Activated naive CD4-positive, alpha-beta T cell treated with anti-CD3 and anti-CD28 coated beads, Interleukin-2, amount 50 U/mL, for 24 hours (primary cell): ENCODE results near the gene CDK1.
"Not testable (repeated sequence)": the region's sequence is repeated elsewhere in the genome, so short reads cannot be mapped to it uniquely, and the experiment has no call there.

Source experiments
- H3K27ac Mint-ChIP-seq: one replicate; pipeline ENCODE4 v1.8.0; 2021; ENCODE audit warnings: mild to moderate bottlenecking, mixed read lengths
- H3K27me3 Mint-ChIP-seq: one replicate; pipeline ENCODE4 v1.8.0; 2021; ENCODE audit warnings: mixed read lengths
- H3K36me3 Mint-ChIP-seq: one replicate; pipeline ENCODE4 v1.8.0; 2021; ENCODE audit warnings: mixed read lengths
- H3K4me1 Mint-ChIP-seq: one replicate; pipeline ENCODE4 v1.8.0; 2021; ENCODE audit warnings: mixed read lengths
- H3K4me3 Mint-ChIP-seq: one replicate; pipeline ENCODE4 v1.8.0; 2021; ENCODE audit warnings: mild to moderate bottlenecking, mixed read lengths
- H3K9me3 Mint-ChIP-seq: one replicate; pipeline ENCODE4 v1.8.0; 2021; ENCODE audit warnings: mixed read lengths

CDK1 gene

DNA sequence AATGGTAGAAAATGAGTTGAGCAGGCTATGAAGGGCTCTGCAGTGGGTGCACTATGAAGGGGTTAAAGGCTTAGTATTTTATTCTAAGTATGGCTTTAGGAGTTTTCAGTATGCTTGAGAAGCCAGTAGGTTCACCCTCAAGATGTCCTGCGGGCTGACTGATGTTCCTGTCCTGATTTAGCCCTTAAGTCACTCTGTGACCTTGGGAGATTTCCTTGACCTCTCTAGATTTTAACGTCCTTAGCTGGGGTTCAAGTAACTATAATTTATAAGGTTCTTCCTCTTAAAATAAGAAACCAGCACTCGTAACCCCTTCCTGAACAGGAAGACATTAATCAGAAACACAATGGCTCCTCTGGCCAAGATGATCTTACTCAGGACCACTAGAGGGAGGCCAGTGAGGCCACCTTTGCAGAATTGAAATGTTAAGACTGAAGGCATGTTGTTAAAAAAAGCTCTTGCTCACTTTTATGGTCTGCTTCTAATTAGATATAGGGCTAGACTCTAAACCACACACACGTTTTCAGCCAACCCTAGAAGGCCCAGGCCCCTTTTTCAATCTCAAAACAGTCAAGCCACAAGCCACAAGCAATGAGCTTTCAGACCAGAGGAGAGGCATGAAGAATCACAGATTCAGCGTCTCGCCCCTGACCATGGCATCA, 41.9 kb downstream of the CDK1 start:
- no peaks in the 10 kb centered on the region for H3K27me3 Mint-ChIP-seq
- H3K36me3 Mint-ChIP-seq = no peaks in the 10 kb centered on the region
- no peak overlapping the region for H3K27ac Mint-ChIP-seq
- H3K4me1 Mint-ChIP-seq = no peaks in the 10 kb centered on the region
- H3K4me3 Mint-ChIP-seq = no peak overlapping the region
- H3K9me3 Mint-ChIP-seq = no peaks in the 10 kb centered on the region

DNA sequence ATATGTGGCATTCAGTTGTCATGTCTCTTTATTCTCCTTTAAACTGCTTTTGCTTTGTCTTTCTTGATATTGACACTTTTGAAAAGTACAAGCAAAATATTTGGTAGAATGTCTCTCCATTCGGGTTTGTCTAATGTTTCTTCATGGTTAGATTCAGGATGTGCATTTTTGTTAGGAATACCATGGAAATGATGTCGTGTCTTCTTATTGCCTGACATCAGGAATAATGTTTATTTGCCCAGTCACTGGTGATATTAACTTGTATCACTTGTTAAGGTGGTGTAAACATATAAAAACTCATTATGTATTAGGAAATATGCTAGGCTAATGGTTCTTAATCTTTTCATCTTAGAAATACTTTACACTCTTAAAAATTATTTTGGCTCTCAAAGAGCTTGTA, 43.4 kb downstream of the CDK1 start:
- Mint-ChIP-seq H3K4me1 (no peaks in the 10 kb centered on the region), H3K4me3 (no peak overlapping the region), H3K9me3 (no peaks in the 10 kb centered on the region), H3K27me3 (no peaks in the 10 kb centered on the region), H3K27ac (no peak overlapping the region), H3K36me3 (no peaks in the 10 kb centered on the region)

GRCh38 chr10:60822809-60823208, 44.5 kb downstream of the CDK1 start:
- no peaks in the 10 kb centered on the region for H3K9me3 Mint-ChIP-seq
- no peak overlapping the region for H3K27ac Mint-ChIP-seq
- peaks cover under 1% of the 10 kb centered on the region for H3K27me3 Mint-ChIP-seq
- H3K4me3 Mint-ChIP-seq = no peak overlapping the region
- no peaks in the 10 kb centered on the region for H3K36me3 Mint-ChIP-seq
- no peaks in the 10 kb centered on the region for H3K4me1 Mint-ChIP-seq

GRCh38 chr10:60823324-60823723, 45.0 kb downstream of the CDK1 start:
- Mint-ChIP-seq H3K27me3 (peaks cover 2% of the 10 kb centered on the region), H3K36me3 (no peaks in the 10 kb centered on the region), H3K27ac (no peak overlapping the region), H3K9me3 (no peaks in the 10 kb centered on the region), H3K4me3 (no peak overlapping the region), H3K4me1 (no peaks in the 10 kb centered on the region)

GRCh38 chr10:60825520-60825919, 47.2 kb downstream of the CDK1 start:
- Mint-ChIP-seq H3K9me3 (no peaks in the 10 kb centered on the region), H3K36me3 (no peaks in the 10 kb centered on the region), H3K4me3 (no peak overlapping the region), H3K27me3 (peaks cover 2% of the 10 kb centered on the region), H3K4me1 (no peaks in the 10 kb centered on the region), H3K27ac (no peak overlapping the region)

DNA sequence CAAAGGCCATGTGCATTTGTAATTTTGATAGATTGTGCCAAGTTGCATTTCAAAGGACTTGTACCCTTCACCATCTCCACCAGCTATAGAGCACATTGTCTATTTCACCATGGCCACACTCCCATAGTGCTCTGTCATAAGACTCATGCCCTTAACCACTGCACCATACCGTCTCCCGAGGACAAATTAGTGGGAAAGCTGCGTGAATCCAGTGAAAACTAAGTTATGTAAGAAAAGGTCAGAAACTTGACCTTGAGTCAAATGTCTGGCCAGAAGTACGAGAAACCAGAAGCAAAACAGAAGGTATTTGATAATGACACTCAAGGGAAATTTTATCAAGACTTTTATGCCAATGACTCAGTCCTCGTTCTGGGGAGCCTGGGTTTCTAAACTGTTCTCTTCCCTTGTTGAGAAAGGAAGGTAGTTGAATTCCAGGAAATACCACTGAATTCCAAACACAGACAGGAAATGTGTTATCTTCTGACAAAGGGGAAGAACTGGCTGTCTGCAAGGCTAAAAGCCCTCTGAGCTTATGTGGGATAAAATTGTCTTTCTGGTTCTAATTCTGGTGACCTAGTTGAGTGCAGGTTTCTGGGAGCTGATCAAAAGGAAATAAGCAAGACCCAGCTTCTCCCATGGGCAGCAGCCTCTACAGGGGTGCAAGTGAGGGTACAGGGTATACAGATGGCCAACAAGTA, 49.7 kb downstream of the CDK1 start:
- Mint-ChIP-seq H3K27me3 (peaks cover 2% of the 10 kb centered on the region), H3K4me1 (no peaks in the 10 kb centered on the region), H3K36me3 (no peaks in the 10 kb centered on the region), H3K27ac (no peak overlapping the region), H3K9me3 (no peaks in the 10 kb centered on the region), H3K4me3 (no peak overlapping the region)

- Mint-ChIP-seq H3K4me1 (no peaks in the 10 kb centered on the region), H3K27me3 (peaks cover 2% of the 10 kb centered on the region), H3K36me3 (no peaks in the 10 kb centered on the region), H3K9me3 (no peaks in the 10 kb centered on the region), H3K4me3 (no peak overlapping the region), H3K27ac (no peak overlapping the region)
These were observed 50.2 kb downstream of the CDK1 start for GRCh38 chr10:60828489-60828852.

DNA sequence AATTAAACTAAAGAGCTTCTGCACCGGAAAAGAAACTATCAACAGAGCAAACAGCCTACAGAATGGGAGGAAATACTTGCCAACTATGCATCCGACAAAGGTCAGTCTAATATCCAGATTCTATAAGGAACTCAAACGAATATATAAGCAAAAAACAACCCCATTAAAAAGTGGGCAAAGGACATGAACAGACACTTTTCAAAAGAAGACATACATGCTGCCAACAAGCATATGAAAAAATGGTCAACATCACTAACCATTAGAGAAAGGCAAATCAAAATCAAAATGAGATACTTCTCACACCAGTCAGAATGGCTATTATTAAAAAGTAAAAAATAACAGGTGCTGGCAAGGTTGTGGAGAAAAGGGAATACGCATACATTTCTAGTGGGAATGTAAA, 53.9 kb downstream of the CDK1 start:
- H3K4me3 Mint-ChIP-seq, H3K27ac Mint-ChIP-seq, H3K27me3 Mint-ChIP-seq, H3K9me3 Mint-ChIP-seq, H3K36me3 Mint-ChIP-seq, H3K4me1 Mint-ChIP-seq: not testable (repeated sequence)

DNA sequence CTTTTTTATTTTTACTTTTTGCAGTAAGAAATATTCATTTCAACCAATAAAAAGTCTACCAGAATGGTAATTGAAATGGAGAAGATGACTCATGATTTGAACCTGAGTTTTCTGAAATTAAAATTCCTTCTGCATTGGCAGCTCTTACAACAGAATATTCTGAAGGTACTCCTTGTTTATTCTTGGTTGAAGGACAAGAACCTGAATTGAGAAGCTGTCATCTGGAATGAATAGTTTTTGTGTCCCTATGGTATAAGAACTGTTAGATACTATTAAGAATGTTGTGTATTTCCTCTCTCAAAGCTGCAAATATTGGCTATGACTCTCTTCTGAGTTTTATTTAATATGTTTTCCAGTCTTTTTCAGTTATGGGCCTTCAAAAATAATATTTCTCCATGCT, 56.1 kb downstream of the CDK1 start:
- H3K9me3 Mint-ChIP-seq = no peaks in the 10 kb centered on the region
- peaks cover 5% of the 10 kb centered on the region for H3K27me3 Mint-ChIP-seq
- H3K4me3 Mint-ChIP-seq = no peak overlapping the region
- no peaks in the 10 kb centered on the region for H3K4me1 Mint-ChIP-seq
- H3K27ac Mint-ChIP-seq = no peak overlapping the region
- no peaks in the 10 kb centered on the region for H3K36me3 Mint-ChIP-seq

DNA sequence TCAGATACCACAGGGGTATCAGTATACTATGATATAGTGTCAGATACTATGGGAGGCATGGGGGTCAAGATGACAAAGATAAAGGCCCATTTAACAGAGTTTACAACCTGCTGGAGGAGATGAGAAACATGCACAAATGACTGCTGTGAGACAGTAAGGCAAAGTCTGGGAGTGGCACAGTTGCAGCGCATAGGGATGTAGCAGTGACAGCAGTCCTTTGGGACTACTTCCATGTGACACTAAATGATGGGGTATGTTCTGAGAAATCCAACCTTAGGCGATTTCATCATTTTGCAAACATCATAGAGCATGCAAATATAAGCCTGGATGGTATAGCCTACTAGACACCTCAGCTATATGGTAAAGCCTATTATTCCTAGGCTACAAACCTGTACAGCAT, 56.8 kb downstream of the CDK1 start:
- H3K27me3 Mint-ChIP-seq = peaks cover 5% of the 10 kb centered on the region
- H3K4me3 Mint-ChIP-seq = no peak overlapping the region
- H3K36me3 Mint-ChIP-seq = no peaks in the 10 kb centered on the region
- H3K27ac Mint-ChIP-seq = no peak overlapping the region
- H3K9me3 Mint-ChIP-seq = no peaks in the 10 kb centered on the region
- no peaks in the 10 kb centered on the region for H3K4me1 Mint-ChIP-seq

- not testable (repeated sequence) for H3K27ac Mint-ChIP-seq, H3K27me3 Mint-ChIP-seq, H3K36me3 Mint-ChIP-seq, H3K4me1 Mint-ChIP-seq, H3K9me3 Mint-ChIP-seq, H3K4me3 Mint-ChIP-seq
These were observed 62.9 kb downstream of the CDK1 start for GRCh38 chr10:60841227-60841626.

- no peak overlapping the region for H3K27ac Mint-ChIP-seq
- no peaks in the 10 kb centered on the region for H3K9me3 Mint-ChIP-seq
- no peaks in the 10 kb centered on the region for H3K36me3 Mint-ChIP-seq
- H3K27me3 Mint-ChIP-seq = peaks cover 4% of the 10 kb centered on the region
- H3K4me1 Mint-ChIP-seq = no peaks in the 10 kb centered on the region
- no peak overlapping the region for H3K4me3 Mint-ChIP-seq
These were observed 64.4 kb downstream of the CDK1 start for GRCh38 chr10:60842694-60843093.
